ENCODE measurements around the gene ZNF440.
"Not testable (repeated sequence)": the region's sequence is repeated elsewhere in the genome, so short reads cannot be mapped to it uniquely, and the experiment has no call there.

ZNF440 gene

GRCh38 chr19:11828957-11829876, 15.1 kb downstream of the ZNF440 start:
- not testable (repeated sequence) for DNase-seq

GRCh38 chr19:11832253-11832912, 18.3 kb downstream of the ZNF440 start:
- no peak for DNase-seq

DNA sequence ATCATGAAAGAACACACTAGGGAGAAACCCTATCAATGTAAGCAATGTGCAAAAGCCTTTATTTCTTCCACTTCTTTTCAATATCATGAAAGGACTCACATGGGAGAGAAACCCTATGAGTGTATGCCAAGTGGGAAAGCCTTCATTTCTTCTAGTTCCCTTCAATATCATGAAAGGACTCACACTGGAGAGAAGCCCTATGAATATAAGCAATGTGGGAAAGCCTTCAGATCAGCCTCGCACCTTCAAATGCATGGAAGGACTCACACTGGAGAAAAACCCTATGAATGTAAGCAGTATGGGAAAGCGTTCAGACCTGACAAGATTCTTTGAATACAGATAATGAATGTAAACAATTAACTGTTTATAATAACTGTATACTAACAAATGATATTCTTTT, 19.5 kb downstream of the ZNF440 start:
- no peak for DNase-seq

DNA sequence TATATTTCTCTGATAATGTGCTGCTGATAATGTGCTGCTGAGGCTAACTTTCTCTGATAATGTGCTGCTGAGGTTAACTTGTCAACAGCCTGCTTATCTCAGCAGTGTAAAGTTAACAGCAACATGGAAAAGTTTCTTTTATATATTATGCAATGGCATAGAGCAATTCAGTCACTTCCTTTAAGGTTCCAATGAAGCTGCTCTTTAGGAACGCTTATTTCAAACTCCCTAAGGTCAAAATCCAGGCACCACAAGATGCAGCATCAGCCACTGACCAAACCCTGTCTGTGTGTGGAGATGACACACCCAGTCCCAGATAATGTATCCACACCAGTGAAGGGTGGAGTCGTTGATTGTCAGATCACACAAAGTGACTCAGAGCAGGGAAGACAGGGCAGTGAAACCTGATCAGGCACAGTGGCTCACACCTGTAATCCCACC, 21.6 kb downstream of the ZNF440 start:
- not testable (repeated sequence) for DNase-seq

DNA sequence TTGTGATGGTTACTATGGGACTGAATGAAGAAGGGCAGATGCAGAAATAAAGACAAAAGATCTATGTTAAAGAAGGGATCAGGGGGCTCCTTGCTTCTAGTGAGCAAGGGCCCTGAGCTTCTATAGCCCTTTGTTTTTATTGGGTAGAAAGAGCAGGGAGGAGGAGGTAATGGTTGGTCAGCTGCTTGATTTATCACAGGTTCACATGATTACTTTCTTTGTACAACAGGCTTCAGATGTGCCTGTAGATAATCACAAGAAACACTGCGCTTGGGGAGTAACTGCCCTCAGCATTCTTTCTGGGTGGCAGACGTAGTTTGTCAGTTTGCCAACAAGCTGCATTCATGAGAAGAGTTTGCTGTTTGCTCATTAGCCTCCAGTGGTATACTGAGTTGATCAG, 29.6 kb downstream of the ZNF440 start:
- no peak for DNase-seq

DNA sequence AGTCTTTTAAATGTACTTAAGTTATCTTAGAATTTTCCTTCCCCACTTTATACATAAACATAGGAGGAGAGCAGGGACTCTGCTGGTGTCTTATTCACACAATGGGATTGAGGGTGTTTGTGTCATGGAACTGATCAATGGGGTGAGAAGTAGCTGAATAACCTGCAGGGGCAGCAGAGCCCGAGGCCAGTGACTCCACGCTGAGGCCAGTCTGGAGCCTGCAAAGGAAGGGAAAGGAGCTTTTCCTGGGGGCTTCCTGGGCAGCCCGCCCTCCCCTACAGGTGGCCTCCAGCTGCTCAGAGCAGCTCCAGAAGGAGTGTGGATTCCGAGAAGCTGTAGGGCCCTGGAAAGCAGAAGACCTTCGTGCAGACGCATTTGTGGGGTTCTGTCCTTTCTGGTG, 33.5 kb downstream of the ZNF440 start:
- not testable (repeated sequence) for DNase-seq

DNA sequence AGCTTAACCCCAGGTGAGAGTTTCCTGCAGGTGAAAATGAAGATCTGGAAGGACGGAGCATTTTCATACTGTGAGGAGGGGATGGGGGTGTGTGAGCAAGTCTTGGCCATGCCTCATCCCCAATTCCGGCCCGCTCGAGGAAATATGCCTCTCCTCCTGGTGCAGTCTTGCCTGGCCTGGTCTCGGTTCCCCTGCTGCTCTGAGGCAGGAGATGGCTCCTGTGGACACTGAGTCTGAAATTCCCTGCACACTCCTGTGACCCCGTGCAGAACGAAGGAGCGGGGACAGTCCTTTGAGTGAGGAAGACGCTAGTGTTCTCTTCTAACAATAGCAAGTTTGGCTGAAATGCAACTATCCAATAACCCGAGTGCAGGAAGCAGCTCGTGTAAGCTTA, 34.1 kb downstream of the ZNF440 start:
- no peak for DNase-seq

DNA sequence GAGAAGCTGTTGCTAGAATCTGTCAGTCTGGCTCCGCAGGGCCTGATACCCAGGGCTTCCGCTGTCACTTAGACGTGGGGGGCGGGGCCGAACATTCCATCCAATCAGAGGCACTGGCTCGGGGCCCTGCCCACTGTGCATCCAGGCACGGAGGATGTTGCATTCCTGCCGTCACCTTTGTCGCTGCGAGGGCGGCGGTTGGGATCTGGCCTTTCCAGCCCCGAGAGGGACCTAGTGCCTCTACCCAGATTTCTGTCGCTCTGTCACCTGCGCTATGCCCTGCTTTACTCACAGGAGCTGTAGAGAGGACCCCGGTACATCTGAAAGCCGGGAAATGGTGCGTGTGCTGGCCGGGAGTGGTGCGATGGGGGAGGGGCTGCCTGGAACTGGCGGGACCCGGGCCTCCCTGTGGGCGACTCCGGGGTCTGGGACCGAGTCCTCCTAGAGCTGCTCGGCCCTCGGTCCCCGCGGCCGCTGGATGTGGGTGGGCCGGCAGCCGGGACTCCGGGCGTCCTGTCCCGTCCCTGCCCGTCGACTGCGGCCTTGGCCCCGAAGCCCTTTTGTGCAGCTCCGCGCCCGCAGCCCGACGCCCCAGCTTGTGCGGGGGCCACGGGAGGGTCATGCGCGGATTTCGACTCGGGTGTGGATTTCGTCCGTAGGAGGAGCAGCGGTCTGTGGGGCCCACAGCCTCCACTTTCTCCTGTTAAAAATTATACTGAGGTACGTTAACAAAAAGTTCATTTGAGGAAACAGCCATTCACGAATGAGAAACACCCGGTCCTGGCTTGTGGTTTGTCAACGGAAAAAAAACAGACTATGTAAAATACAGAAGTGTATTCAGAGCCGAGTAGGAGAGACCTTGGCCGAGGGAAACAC, 34.8 kb downstream of the ZNF440 start, which contains the start of gene ZNF439:
TSS of gene ZNF439 (plus strand) at position 133 of the 876 bp plus-strand sequence. CDS start at position 275, 142 bp downstream.
- no peak for DNase-seq

- not testable (repeated sequence) for DNase-seq
These were observed 36.2 kb downstream of the ZNF440 start for GRCh38 chr19:11850289-11850688.

- DNase-seq, result no peak
These were observed 39.3 kb downstream of the ZNF440 start for GRCh38 chr19:11853358-11853757.

DNA sequence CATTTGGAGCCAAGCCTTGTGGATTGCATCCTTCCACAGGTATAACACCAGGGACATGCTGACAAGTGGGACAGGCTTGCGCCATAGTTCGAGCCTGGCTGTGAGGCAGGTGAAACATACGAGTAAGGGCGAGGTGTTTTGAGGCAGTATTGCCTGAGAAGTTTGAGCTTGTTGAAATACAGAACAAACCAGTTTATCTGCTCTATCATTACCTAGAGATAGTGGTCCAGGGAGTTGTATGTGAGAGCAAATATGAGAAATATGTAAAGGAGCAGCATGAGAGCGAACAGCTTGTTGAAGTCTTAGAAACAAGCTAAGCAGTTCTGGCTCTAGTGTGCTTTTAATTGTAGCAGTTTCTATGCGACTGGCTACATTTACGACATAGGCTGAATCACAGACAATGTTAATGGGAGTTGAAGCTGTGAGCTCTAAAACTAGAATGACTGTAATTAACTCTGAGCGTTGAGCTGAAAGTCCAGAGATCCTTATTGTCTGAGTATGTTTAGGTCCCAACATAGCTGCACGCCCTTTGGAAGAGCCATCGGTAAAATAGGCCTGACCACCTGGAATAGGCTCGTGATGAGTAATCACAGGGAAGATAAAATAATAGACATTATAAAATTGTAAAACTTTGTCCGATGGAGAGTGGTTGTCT, 42.6 kb downstream of the ZNF440 start:
- no peak for DNase-seq

DNA sequence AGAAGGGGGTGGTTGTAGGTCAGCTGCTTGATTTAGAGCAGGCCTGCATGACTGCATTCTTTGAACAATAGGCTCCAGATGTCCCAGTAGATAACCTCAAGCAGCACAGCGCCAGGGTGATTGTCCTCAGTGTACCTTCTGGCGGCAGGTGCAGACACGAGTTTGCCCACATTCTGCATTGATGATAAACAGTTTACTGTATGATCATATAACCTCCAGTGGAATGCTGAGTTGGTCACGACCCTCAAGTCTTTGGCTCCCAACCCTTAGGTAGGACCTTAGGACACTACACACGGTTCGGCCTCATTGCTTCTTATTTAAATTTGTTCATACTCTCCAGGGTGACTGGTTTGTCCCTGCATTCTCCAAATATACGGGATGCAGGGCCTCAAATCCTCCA, 46.6 kb downstream of the ZNF440 start:
- no peak for DNase-seq

- no peak for DNase-seq
These were observed 47.2 kb downstream of the ZNF440 start for GRCh38 chr19:11861301-11861700.

DNA sequence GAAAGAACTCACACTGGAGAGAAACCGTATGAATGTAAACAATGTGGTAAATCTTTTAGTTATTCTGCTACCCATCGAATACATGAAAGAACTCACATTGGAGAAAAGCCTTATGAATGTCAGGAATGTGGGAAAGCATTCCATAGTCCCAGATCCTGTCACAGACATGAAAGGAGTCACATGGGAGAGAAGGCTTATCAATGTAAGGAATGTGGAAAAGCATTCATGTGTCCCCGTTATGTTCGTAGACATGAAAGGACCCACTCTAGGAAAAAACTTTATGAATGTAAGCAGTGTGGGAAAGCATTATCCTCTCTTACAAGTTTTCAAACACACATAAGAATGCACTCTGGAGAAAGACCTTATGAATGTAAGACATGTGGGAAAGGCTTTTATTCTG, 53.7 kb downstream of the ZNF440 start:
- not testable (repeated sequence) for DNase-seq

- DNase-seq, result no peak
These were observed 54.1 kb downstream of the ZNF440 start for GRCh38 chr19:11868188-11868587.

DNA sequence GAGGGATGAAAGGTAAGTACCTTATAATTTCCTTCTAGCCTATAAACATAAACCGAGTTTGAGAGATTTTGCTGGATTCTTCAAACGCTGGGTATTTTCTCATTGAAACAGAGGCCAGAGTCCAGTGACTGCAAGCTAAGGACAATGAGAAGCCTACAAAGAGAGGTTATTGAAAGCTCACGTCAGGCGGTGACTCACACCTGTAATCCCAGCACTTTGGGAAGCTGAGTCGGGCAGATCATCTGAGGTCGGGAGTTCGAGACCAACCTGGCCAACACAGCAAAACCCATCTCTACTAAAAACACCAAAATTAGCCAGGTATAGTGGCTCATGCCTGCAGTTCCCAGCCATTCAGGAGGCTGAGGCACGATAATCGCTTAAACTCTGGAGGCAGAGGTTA, 58.6 kb downstream of the ZNF440 start:
- DNase-seq, result no peak

- DNase-seq, result no peak
These were observed 59.7 kb downstream of the ZNF440 start for GRCh38 chr19:11873762-11874161.

- not testable (repeated sequence) for DNase-seq
These were observed 65.7 kb downstream of the ZNF440 start for GRCh38 chr19:11879687-11880266.

GRCh38 chr19:11880598-11880997, 66.5 kb downstream of the ZNF440 start:
- no peak for DNase-seq

DNA sequence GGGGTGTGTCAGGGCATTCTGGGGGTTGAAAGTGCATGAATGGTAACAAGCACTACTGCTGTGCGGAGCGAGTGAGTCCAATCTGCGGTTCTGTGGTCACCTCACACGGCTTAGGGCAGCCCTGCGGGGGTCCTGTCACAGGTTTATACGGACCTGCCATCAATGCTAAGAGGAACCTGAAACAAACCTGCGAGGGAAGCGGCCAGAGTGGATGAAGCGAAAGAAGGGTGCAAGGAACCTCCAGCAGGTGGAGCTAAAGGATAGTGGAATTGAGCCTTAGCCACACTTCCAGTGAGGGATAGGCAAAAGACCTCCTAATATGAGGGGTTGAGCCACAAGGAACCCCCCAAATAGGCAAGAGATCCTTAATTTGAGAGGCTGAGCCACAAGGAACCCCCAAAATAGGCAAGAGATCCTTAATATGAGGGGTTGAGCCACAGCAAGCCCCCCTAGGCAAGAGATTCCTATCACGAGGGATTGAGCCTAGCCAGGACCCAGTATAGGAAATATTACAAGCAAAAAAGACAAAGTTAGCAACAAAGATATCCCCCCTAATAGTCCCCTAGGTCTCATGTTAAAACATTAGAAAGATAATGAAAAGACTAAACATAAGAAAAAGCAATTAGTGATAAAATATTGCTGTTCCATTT, 67.2 kb downstream of the ZNF440 start:
- DNase-seq, result peak; percentile 2

DNA sequence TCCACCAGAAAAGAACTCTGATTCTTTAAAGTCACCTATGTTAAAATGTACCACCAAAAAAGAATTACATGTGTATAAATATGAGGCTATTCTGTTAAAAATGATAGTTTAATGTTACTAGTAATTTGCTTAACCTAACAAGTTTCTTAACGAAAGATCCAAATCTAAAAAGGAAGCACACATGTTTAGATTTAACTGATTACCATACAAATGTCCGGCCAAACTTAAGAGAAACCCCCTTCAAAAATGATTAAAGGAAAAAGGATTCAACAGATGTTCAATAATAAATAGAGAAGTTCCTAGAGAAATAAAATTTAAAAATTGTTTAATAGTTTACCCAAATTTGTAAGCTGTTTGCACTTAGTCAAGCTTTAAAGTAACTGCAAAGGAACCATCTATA, 68.5 kb downstream of the ZNF440 start:
- DNase-seq, result no peak

All from NCI-H1694 (cell line).